NK-92 treated with Interleukin-12 subunit alpha and Interleukin-12 subunit beta, amount 100 ng/mL, for 24 hours (cell line): ENCODE measurements around the gene JPH4.
A peak's percentile ranks its signal among the peaks of the same experiment; 100 is the strongest.

Experiments used
- DNase-seq: peaks from one replicate; lab custom pipeline; 2025; lab: John Stamatoyannopoulos, UW

The JPH4 gene

GRCh38 chr14:23579739-23580138, 1.1 kb upstream of the JPH4 start:
- DNase-seq: no peak

GRCh38 chr14:23579311-23579630, 681 bp upstream of the JPH4 start:
- DNase-seq: no peak

- no peak for DNase-seq
Observed at GRCh38 chr14:23577710-23578392, 739 bp downstream of the JPH4 start.

GRCh38 chr14:23577004-23577681, 1.4 kb downstream of the JPH4 start:
- DNase-seq: no peak

- no peak for DNase-seq
Observed at GRCh38 chr14:23573384-23574015, 5.1 kb downstream of the JPH4 start.

GRCh38 chr14:23572836-23573235, 5.8 kb downstream of the JPH4 start:
- no peak for DNase-seq

- DNase-seq: no peak
Observed at GRCh38 chr14:23572524-23572828, 6.1 kb downstream of the JPH4 start.

- no peak for DNase-seq
Observed at GRCh38 chr14:23571701-23572523, 6.7 kb downstream of the JPH4 start.

- DNase-seq: no peak
Observed at GRCh38 chr14:23570806-23571483, 7.6 kb downstream of the JPH4 start.

GRCh38 chr14:23569443-23570151, 9.0 kb downstream of the JPH4 start:
- DNase-seq: no peak

GRCh38 chr14:23568600-23569331, 9.8 kb downstream of the JPH4 start:
- no peak for DNase-seq

GRCh38 chr14:23568021-23568599, 10.5 kb downstream of the JPH4 start:
- no peak for DNase-seq

GRCh38 chr14:23567186-23568020, 11.2 kb downstream of the JPH4 start, which contains the start of gene AP1G2:
Gene AP1G2, minus strand, starts transcription at chr14:23567791. Its CDS starts 477 bp downstream, at chr14:23567314.
- peak; percentile 89 for DNase-seq

GRCh38 chr14:23566778-23567185, 11.8 kb downstream of the JPH4 start:
- no peak for DNase-seq

- DNase-seq: no peak
Observed at GRCh38 chr14:23566112-23566777, 12.3 kb downstream of the JPH4 start.

GRCh38 chr14:23565626-23566025, 13.0 kb downstream of the JPH4 start:
- DNase-seq: no peak

GRCh38 chr14:23564876-23565275, 13.7 kb downstream of the JPH4 start:
- DNase-seq: no peak

- DNase-seq: no peak
Observed at GRCh38 chr14:23564181-23564812, 14.3 kb downstream of the JPH4 start.
